GM23248 (cell line): ENCODE data around the gene OR4F6. TPM values are rescaled to one million over a fixed set of nuclear protein-coding genes. Genes with fewer than 3 reads are reported as not detected.

Experiments
- DNase-seq: peaks from one replicate; pipeline ENCODE4 v3.0.0-alpha.2; 2015
- H2AFZ ChIP-seq: fragments of 200-600 bp; sonication (generic); 2 replicates; pipeline ENCODE4 v1.6.1; 2016; ENCODE audit warnings: antibody characterized with exemption
- H3F3A ChIP-seq: fragments of 200-600 bp; sonication (generic); 2 replicates; pipeline ENCODE4 v1.6.1; 2016; ENCODE audit warnings: mild to moderate bottlenecking, antibody characterized with exemption, mixed run types; ENCODE audit not compliant: insufficient read depth
- H3K27ac ChIP-seq: fragments of 200-600 bp; sonication (generic); 2 replicates; pipeline ENCODE4 v1.5.1; 2016; ENCODE audit warnings: mild to moderate bottlenecking
- H3K27me3 ChIP-seq: fragments of 200-600 bp; sonication (generic); replicated peaks from 2 replicates; pipeline ENCODE4 v1.6.1; 2016; ENCODE audit warnings: mild to moderate bottlenecking; ENCODE audit not compliant: insufficient read depth
- H3K36me3 ChIP-seq: fragments of 200-600 bp; sonication (generic); 2 replicates; pipeline ENCODE4 v1.6.1; 2016; ENCODE audit warnings: low read depth, mild to moderate bottlenecking
- H3K4me1 ChIP-seq: fragments of 200-600 bp; sonication (generic); 2 replicates; pipeline ENCODE4 v1.6.1; 2016; ENCODE audit warnings: mild to moderate bottlenecking; ENCODE audit not compliant: insufficient read depth
- H3K4me2 ChIP-seq: fragments of 200-600 bp; sonication (generic); one replicate; pipeline ENCODE4 v1.6.1; 2016; ENCODE audit warnings: mild to moderate bottlenecking; ENCODE audit not compliant: unreplicated experiment
- H3K4me3 ChIP-seq: fragments of 200-600 bp; sonication (generic); 2 replicates; pipeline ENCODE4 v1.5.1; 2016; ENCODE audit warnings: mild to moderate bottlenecking
- H3K79me2 ChIP-seq: fragments of 200-600 bp; sonication (generic); 2 replicates; pipeline ENCODE4 v1.6.1; 2016; ENCODE audit warnings: mild to moderate bottlenecking; ENCODE audit not compliant: insufficient read depth
- H3K9ac ChIP-seq: fragments of 200-600 bp; sonication (generic); 2 replicates; pipeline ENCODE4 v1.6.1; 2016; ENCODE audit warnings: mild to moderate bottlenecking
- H3K9me2 ChIP-seq: fragments of 200-600 bp; sonication (generic); 2 replicates; pipeline ENCODE4 v1.6.1; 2016; ENCODE audit warnings: mixed run types, mild to moderate bottlenecking, moderate library complexity; ENCODE audit not compliant: insufficient read depth
- H3K9me3 ChIP-seq: fragments of 200-600 bp; sonication (generic); one replicate; pipeline ENCODE4 v1.6.1; 2017; ENCODE audit warnings: low read depth
- H4K20me1 ChIP-seq: fragments of 200-600 bp; sonication (generic); 2 replicates; pipeline ENCODE4 v1.6.0; 2016; ENCODE audit not compliant: insufficient read depth
- EZH2 ChIP-seq: fragments of 200-600 bp; sonication (generic); IDR thresholded peaks from 2 replicates; pipeline ENCODE4 v1.6.1; 2018; ENCODE audit warnings: antibody characterized with exemption, mild to moderate bottlenecking; ENCODE audit not compliant: insufficient read depth, poor library complexity, severe bottlenecking
- EZH2phosphoT487 ChIP-seq: fragments of 200-600 bp; sonication (generic); IDR thresholded peaks from 2 replicates; pipeline ENCODE4 v1.6.1; 2018; ENCODE audit warnings: antibody characterized with exemption, moderate library complexity, mild to moderate bottlenecking, low read depth; ENCODE audit not compliant: insufficient read depth
- WGBS, 2 experiments: methylation state at CpG; one replicate each; pipeline ENCODE4 v1.1.6; 2015 to 2017; ENCODE audit warnings: low lambda C conversion rate in 2 of 2, low coverage in 1 of 2; ENCODE audit errors: missing lambda C conversion rate in 2 of 2; 5-methylcytosine and 5-hydroxymethylcytosine counted together
- in situ Hi-C: fragments of 300-500 bp; cut with MboI; formaldehyde crosslinking; loops from 2 replicates; pipeline ENCODE4 v1.15.0; 2020
- polyA plus RNA-seq: library from polyadenylated mRNA; unstranded; fragments of >200 nt; fragmentation: Nextera tagmentation; extraction: Ambion mirVana; gene quantifications from 2 replicates; pipeline ENCODE4 v1.2.1, GENCODE V29; 2016
- total RNA-seq: library from RNA; depleted of rRNA; stranded (reverse); fragments of >200 nt; shearing (Covaris generic); gene quantifications from 2 replicates; pipeline ENCODE4 v1.2.3, GENCODE V29; 2014

The OR4F6 gene
- total and polyA plus RNA-seq, 2 experiments from 2014 or later, result not detected

DNA sequence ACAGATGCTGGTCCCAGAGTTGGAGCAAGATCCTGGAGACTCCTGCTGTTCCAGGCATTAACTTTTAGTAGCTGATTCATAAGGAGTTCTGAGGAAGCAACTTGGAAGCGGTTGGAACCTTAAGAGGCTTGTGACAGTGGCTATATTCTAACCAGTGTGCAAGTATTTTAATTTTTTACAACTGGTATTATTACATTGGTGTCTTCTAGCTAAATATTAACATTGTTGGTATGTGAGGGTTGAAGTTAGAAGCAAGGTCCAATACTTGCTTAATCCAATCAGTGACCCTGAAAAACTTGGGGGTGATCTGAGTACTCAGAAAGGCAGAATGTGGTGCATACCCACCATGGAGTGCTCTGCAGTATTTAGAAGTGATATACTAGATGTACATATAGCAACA, 7.1 kb downstream of the OR4F6 start:
- no peak overlapping the region for H2AFZ ChIP-seq
- in situ Hi-C loops, result no loop called here
- no peak overlapping the region for H3K4me3 ChIP-seq
- no peaks in the 10 kb centered on the region for H3K9me3 ChIP-seq
- H3K9me2 ChIP-seq, result no peaks in the 10 kb centered on the region
- H3K4me1 ChIP-seq, result peaks cover 23% of the 10 kb centered on the region
- no peaks in the 10 kb centered on the region for H3K36me3 ChIP-seq
- DNase-seq, result no peak
- 67 to 69% methylated on average over 1 of the region's 1 CpG for WGBS, 2 experiments
- no peak overlapping the region for H3K27ac ChIP-seq
- H4K20me1 ChIP-seq, result no peaks in the 10 kb centered on the region
- no peak overlapping the region for H3K9ac ChIP-seq
- H3K27me3 ChIP-seq, result no peaks in the 10 kb centered on the region
- no peak overlapping the region for H3K4me2 ChIP-seq
- peaks cover 19% of the 10 kb centered on the region for H3F3A ChIP-seq
- no peak for TF ChIP-seq EZH2phosphoT487
- TF ChIP-seq EZH2, result no peak
- H3K79me2 ChIP-seq, result no peaks in the 10 kb centered on the region

DNA sequence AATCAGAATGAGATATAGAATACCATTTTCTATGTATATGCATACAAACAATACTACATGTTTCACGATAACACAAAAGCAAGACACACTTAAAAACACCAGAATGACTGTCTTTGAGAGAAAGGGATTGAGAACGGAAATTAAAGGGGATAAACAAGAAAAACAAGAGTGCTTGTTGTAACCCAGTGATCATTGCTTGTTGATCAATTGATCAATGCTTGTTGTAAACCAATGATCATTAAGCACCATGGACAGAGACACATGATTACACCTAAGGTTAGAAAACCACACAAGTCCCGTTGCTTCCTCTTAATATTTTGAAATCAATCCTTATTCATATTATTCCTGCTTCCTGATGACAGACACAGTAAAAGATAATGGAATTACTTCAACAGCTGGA, 7.6 kb downstream of the OR4F6 start:
- H3K79me2 ChIP-seq, result no peaks in the 10 kb centered on the region
- in situ Hi-C loops, result no loop called here
- no peak overlapping the region for H3K27ac ChIP-seq
- H2AFZ ChIP-seq, result no peak overlapping the region
- no peaks in the 10 kb centered on the region for H3K36me3 ChIP-seq
- H3K9me3 ChIP-seq, result no peaks in the 10 kb centered on the region
- H3K4me2 ChIP-seq, result no peak overlapping the region
- 23 to 25% methylated on average over 3 of the region's 3 CpGs for WGBS, 2 experiments
- no peak overlapping the region for H3K9ac ChIP-seq
- TF ChIP-seq EZH2phosphoT487 (no peak), EZH2 (no peak)
- H4K20me1 ChIP-seq, result no peaks in the 10 kb centered on the region
- no peaks in the 10 kb centered on the region for H3K27me3 ChIP-seq
- DNase-seq, result peak; percentile 20
- H3K4me1 ChIP-seq, result peaks cover 23% of the 10 kb centered on the region
- no peaks in the 10 kb centered on the region for H3K9me2 ChIP-seq
- peaks cover 19% of the 10 kb centered on the region for H3F3A ChIP-seq
- H3K4me3 ChIP-seq, result no peak overlapping the region

DNA sequence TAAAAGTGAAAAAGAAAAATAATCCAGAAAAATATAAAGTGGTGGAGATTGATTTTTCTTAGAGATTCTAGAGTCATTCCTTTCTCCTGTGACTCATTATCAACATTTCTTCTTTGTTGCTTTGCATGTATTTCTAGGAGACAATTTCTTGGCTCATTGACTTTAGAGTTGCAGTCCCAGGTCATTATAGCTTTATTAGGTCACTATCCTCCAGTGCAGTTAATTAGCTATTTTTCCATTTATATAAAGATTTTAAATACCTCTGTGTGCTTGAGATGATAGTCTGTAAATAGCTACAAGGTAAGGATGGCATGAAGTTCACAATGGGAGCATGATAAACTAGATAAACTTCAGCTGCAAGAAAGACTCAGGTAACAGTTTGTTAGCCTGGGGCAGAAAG, 8.6 kb downstream of the OR4F6 start, which contains the start of gene OR4F15:
OR4F15 (plus strand) TSS at position 301 of the 400 bp plus-strand sequence. CDS start 5,985 bp downstream, outside the sequence.
- no peaks in the 10 kb centered on the region for H3K27me3 ChIP-seq
- H3K79me2 ChIP-seq, result no peaks in the 10 kb centered on the region
- in situ Hi-C loops, result no loop called here
- no peak within 1 kb of the TSS for H3K4me2 ChIP-seq
- H3K36me3 ChIP-seq, result no peaks in the 10 kb centered on the region
- no peaks in the 10 kb centered on the region for H4K20me1 ChIP-seq
- H2AFZ ChIP-seq, result no peak within 1 kb of the TSS
- H3F3A ChIP-seq, result peaks cover 19% of the 10 kb centered on the region
- H3K9ac ChIP-seq, result no peak within 1 kb of the TSS
- TF ChIP-seq EZH2, result no peak
- no peak for TF ChIP-seq EZH2phosphoT487
- H3K9me3 ChIP-seq, result no peaks in the 10 kb centered on the region
- no peaks in the 10 kb centered on the region for H3K9me2 ChIP-seq
- DNase-seq, result no peak
- H3K4me1 ChIP-seq, result peaks cover 23% of the 10 kb centered on the region
- no peak within 1 kb of the TSS for H3K4me3 ChIP-seq
- H3K27ac ChIP-seq, result no peak within 1 kb of the TSS

DNA sequence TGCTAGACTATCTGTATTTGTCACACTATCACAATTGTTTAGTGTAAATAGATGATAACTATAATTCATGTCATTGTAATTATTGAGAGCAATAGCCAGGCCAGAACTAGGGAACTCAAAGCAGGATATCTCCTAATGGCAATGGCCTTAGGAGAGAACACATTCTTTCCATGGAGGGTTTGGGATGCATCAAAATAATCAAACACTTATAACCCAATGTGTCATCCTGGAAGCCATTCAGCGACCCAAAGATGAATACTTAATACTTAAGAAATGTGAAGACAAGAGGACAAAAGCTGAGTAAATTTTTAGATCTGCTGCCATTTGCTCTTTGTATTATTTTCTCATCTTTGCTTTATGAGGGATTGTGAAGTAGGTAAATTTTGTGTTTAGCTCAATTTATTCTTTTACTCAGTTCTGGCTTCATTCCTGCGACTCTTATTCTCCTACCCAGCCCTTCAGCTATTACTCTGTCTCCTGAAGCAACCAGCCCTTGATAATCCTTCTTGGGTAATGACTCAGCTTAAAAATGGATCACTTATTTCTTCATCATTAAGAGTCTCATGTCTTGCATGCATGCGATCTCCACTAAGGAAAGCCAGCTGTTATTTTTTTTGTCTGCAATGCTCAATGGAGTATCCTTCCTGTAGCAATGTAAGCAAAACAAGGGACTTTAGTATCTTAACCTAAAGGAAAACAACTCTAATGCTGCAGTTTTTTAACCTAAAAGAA, 10.7 kb downstream of the OR4F6 start:
- H3K27ac ChIP-seq, result no peak overlapping the region
- H3K27me3 ChIP-seq, result no peaks in the 10 kb centered on the region
- H3K9me3 ChIP-seq, result no peaks in the 10 kb centered on the region
- no peak for TF ChIP-seq EZH2phosphoT487
- TF ChIP-seq EZH2, result no peak
- no peak overlapping the region for H3K4me3 ChIP-seq
- peaks cover 5% of the 10 kb centered on the region; the same call in 1 of the 2 replicates for H3F3A ChIP-seq
- no peak overlapping the region for H3K4me2 ChIP-seq
- no peaks in the 10 kb centered on the region for H3K9me2 ChIP-seq
- peak; percentile 63 for DNase-seq
- no peaks in the 10 kb centered on the region for H3K79me2 ChIP-seq
- no peaks in the 10 kb centered on the region for H4K20me1 ChIP-seq
- H3K36me3 ChIP-seq, result no peaks in the 10 kb centered on the region
- H3K9ac ChIP-seq, result no peak overlapping the region
- in situ Hi-C loops, result no loop called here
- WGBS, 2 experiments, result 40 to 51% methylated on average over 3 of the region's 3 CpGs
- peaks cover 5% of the 10 kb centered on the region for H3K4me1 ChIP-seq
- H2AFZ ChIP-seq, result no peak overlapping the region
